ENCODE results near the gene TMEM167B. TPM values are rescaled to one million over a fixed set of nuclear protein-coding genes. Genes with fewer than 3 reads are reported as not detected.

The TMEM167B gene
- total RNA-seq, 1 experiment from 2014 or later = 21.4 TPM

DNA sequence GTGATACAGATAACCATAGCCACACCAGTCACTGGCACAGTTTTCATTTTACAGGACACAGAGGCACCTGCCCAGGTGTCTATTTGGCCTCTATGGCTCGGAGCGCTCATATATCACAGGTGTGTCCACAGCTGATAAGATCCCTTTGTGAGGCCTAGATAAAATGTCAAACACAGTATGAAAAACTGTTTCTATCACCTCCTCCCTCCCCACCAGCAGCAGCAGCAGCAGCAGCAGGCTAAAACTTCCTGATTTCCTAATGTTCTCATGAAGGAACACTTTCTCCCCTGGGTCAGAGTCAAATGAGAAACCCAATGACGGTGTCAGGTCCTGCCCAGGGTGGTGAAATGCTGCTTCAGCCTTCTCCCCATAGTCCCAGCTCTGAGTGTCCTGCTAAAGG, 47.8 kb downstream of the TMEM167B start:
- Histone ChIP-seq H3K4me1 (ENCODE audit: control insufficient read depth in 1 of 2, insufficient read depth in 2 of 2, low read length in 2 of 2) (no peaks in the 10 kb centered on the region), H3K27ac (ENCODE audit: low read depth, low read length) (no peak overlapping the region), H3K4me2 (ENCODE audit: low read length) (no peak overlapping the region), H3K36me3 (ENCODE audit: control insufficient read depth in 1 of 2, insufficient read depth in 2 of 2, low read length in 2 of 2) (no peaks in the 10 kb centered on the region), H3K9me3 (ENCODE audit: control insufficient read depth in 1 of 2, insufficient read depth in 1 of 2, low read depth in 1 of 2, low read length in 2 of 2) (no peaks in the 10 kb centered on the region), H3K4me3 (replicated peaks in 1 of 2; ENCODE audit: low read depth in 1 of 2, low read length in 2 of 2) (no peak overlapping the region), H2AFZ (ENCODE audit: low read depth, low read length, poor library complexity, severe bottlenecking) (no peak overlapping the region), H4K20me1 (ENCODE audit: insufficient read depth) (no peaks in the 10 kb centered on the region), H3K9ac (ENCODE audit: low read length) (no peak overlapping the region), H3K9me2 (ENCODE audit: insufficient read depth) (no peaks in the 10 kb centered on the region), H3K79me2 (ENCODE audit: insufficient read depth, low read length) (no peaks in the 10 kb centered on the region), H3K27me3 (ENCODE audit: insufficient read depth, low read length) (no peaks in the 10 kb centered on the region)
- no TSS peak for BruUV-seq (replicated peaks)
- intact Hi-C loops (cut with micrococcal nuclease) = no loop called here
- ChIA-PET RAD21 (ENCODE audit: low non-redundant PET in 1 of 2, low total read pairs in 2 of 2, uncharacterized antibody in 2 of 2, unreplicated experiment in 2 of 2) (no interaction called here), CTCF (no interaction called here), POLR2A (no interaction called here)
- ATAC-seq = no peak
- no peak for DNase-seq (ENCODE audit: low read depth, low spot score)
- TF ChIP-seq YY1 (IDR thresholded peaks at IDR 0.05; ENCODE audit: extremely low read depth, insufficient replicate concordance, low read depth, low read length) = no peak
- TF ChIP-seq, protein P1, sequence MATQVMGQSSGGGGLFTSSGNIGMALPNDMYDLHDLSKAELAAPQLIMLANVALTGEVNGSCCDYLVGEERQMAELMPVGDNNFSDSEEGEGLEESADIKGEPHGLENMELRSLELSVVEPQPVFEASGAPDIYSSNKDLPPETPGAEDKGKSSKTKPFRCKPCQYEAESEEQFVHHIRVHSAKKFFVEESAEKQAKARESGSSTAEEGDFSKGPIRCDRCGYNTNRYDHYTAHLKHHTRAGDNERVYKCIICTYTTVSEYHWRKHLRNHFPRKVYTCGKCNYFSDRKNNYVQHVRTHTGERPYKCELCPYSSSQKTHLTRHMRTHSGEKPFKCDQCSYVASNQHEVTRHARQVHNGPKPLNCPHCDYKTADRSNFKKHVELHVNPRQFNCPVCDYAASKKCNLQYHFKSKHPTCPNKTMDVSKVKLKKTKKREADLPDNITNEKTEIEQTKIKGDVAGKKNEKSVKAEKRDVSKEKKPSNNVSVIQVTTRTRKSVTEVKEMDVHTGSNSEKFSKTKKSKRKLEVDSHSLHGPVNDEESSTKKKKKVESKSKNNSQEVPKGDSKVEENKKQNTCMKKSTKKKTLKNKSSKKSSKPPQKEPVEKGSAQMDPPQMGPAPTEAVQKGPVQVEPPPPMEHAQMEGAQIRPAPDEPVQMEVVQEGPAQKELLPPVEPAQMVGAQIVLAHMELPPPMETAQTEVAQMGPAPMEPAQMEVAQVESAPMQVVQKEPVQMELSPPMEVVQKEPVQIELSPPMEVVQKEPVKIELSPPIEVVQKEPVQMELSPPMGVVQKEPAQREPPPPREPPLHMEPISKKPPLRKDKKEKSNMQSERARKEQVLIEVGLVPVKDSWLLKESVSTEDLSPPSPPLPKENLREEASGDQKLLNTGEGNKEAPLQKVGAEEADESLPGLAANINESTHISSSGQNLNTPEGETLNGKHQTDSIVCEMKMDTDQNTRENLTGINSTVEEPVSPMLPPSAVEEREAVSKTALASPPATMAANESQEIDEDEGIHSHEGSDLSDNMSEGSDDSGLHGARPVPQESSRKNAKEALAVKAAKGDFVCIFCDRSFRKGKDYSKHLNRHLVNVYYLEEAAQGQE (IDR thresholded peaks at IDR 0.05; ENCODE audit: low read depth) = no peak
- no peak for TF ChIP-seq SIN3A (IDR thresholded peaks at IDR 0.05; ENCODE audit: low read depth)
- TF ChIP-seq RAD21 (IDR thresholded peaks at IDR 0.05; ENCODE audit: low read depth) = no peak

DNA sequence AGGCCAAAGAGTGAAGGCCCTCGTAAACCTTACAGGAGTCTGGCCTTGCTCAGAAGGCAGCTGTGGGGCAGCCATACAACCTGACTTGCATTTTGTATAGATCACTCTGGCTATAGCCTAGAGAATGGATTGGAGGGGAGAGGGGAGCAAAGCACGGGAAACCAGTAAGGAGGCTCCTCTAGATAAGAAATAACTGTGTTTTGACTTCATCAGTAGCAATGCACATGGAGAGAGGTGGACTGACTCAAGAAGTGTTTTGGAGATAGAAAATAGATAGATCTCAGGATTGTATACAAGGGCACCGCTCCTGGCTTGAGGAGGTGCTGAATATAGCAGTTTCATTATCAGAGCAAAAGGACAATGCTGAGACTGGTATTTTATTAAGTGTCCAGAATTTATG, 49.8 kb downstream of the TMEM167B start:
- Histone ChIP-seq H3K9me3 (ENCODE audit: control insufficient read depth in 1 of 2, insufficient read depth in 1 of 2, low read depth in 1 of 2, low read length in 2 of 2) (no peaks in the 10 kb centered on the region), H3K4me1 (ENCODE audit: control insufficient read depth in 1 of 2, insufficient read depth in 2 of 2, low read length in 2 of 2) (no peaks in the 10 kb centered on the region), H3K36me3 (ENCODE audit: control insufficient read depth in 1 of 2, insufficient read depth in 2 of 2, low read length in 2 of 2) (no peaks in the 10 kb centered on the region), H3K27me3 (ENCODE audit: insufficient read depth, low read length) (no peaks in the 10 kb centered on the region), H3K79me2 (ENCODE audit: insufficient read depth, low read length) (no peaks in the 10 kb centered on the region), H3K9ac (ENCODE audit: low read length) (no peak overlapping the region), H3K4me3 (replicated peaks in 1 of 2; ENCODE audit: low read depth in 1 of 2, low read length in 2 of 2) (no peak overlapping the region), H3K9me2 (ENCODE audit: insufficient read depth) (no peaks in the 10 kb centered on the region), H2AFZ (ENCODE audit: low read depth, low read length, poor library complexity, severe bottlenecking) (no peak overlapping the region), H3K27ac (ENCODE audit: low read depth, low read length) (no peak overlapping the region), H3K4me2 (ENCODE audit: low read length) (no peak overlapping the region), H4K20me1 (ENCODE audit: insufficient read depth) (no peaks in the 10 kb centered on the region)
- no peak for ATAC-seq
- TF ChIP-seq, protein P2, sequence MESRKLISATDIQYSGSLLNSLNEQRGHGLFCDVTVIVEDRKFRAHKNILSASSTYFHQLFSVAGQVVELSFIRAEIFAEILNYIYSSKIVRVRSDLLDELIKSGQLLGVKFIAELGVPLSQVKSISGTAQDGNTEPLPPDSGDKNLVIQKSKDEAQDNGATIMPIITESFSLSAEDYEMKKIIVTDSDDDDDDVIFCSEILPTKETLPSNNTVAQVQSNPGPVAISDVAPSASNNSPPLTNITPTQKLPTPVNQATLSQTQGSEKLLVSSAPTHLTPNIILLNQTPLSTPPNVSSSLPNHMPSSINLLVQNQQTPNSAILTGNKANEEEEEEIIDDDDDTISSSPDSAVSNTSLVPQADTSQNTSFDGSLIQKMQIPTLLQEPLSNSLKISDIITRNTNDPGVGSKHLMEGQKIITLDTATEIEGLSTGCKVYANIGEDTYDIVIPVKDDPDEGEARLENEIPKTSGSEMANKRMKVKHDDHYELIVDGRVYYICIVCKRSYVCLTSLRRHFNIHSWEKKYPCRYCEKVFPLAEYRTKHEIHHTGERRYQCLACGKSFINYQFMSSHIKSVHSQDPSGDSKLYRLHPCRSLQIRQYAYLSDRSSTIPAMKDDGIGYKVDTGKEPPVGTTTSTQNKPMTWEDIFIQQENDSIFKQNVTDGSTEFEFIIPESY (IDR thresholded peaks at IDR 0.05; ENCODE audit: extremely low read depth, insufficient replicate concordance, low read length) = no peak
- TF ChIP-seq CEBPB (IDR thresholded peaks at IDR 0.05; ENCODE audit: low read depth) (no peak), EZH2phosphoT487 (IDR thresholded peaks at IDR 0.05; ENCODE audit: borderline replicate concordance) (no peak), YY1 (IDR thresholded peaks at IDR 0.05; ENCODE audit: extremely low read depth, insufficient replicate concordance, low read depth, low read length) (no peak), EGR1 (IDR thresholded peaks at IDR 0.05; ENCODE audit: low read depth) (no peak), CBX3 (IDR thresholded peaks at IDR 0.05; ENCODE audit: low read depth) (no peak)
- TF ChIP-seq, protein P1 (IDR thresholded peaks at IDR 0.05; ENCODE audit: low read depth) = no peak
- ChIA-PET RAD21 (ENCODE audit: low non-redundant PET in 1 of 2, low total read pairs in 2 of 2, uncharacterized antibody in 2 of 2, unreplicated experiment in 2 of 2) (no interaction called here), POLR2A (no interaction called here), CTCF (interaction anchor here (0.9 kb wide), 1 partner anchor 29 kb away, joined by 3 read pairs; no protein-coding TSS in a partner anchor)
- no peak for DNase-seq (ENCODE audit: low read depth, low spot score)
- intact Hi-C loops (cut with micrococcal nuclease) = no loop called here
- no TSS peak for BruUV-seq (replicated peaks)
